ENCODE results near the gene VWA8.

Gene VWA8

GRCh38 chr13:41960637-41961465 is at the start of gene VWA8:
Gene VWA8 (minus strand): TSS chr13:41961109. CDS start chr13:41961015, 94 bp downstream.
- no peak for DNase-seq

GRCh38 chr13:42009057-42009456 is 48.1 kb upstream of the VWA8 start:
- DNase-seq, result no peak

- no peak for DNase-seq
Observed at GRCh38 chr13:42007844-42008243, 46.9 kb upstream of the VWA8 start.

GRCh38 chr13:42002066-42002465 is 41.2 kb upstream of the VWA8 start:
- no peak for DNase-seq

GRCh38 chr13:42001580-42001979 is 40.7 kb upstream of the VWA8 start:
- DNase-seq, result no peak

- DNase-seq, result no peak
Observed at GRCh38 chr13:42000846-42001245, 39.9 kb upstream of the VWA8 start.

GRCh38 chr13:41997396-41997795 is 36.5 kb upstream of the VWA8 start:
- no peak for DNase-seq

GRCh38 chr13:41995946-41996345 is 35.0 kb upstream of the VWA8 start:
- no peak for DNase-seq

GRCh38 chr13:41995336-41995735 is 34.4 kb upstream of the VWA8 start:
- no peak for DNase-seq

GRCh38 chr13:41994696-41995095 is 33.8 kb upstream of the VWA8 start:
- no peak for DNase-seq

GRCh38 chr13:41991936-41992335 is 31.0 kb upstream of the VWA8 start:
- no peak for DNase-seq

- DNase-seq, result no peak
Observed at GRCh38 chr13:41988244-41988643, 27.3 kb upstream of the VWA8 start.

- DNase-seq, result no peak
Observed at GRCh38 chr13:41985788-41986508, 25.0 kb upstream of the VWA8 start.

GRCh38 chr13:41981951-41982715 is 21.2 kb upstream of the VWA8 start:
- DNase-seq, result no peak

- DNase-seq, result no peak
Observed at GRCh38 chr13:41978007-41978406, 17.1 kb upstream of the VWA8 start.

- DNase-seq, result no peak
Observed at GRCh38 chr13:41976476-41976875, 15.6 kb upstream of the VWA8 start.

GRCh38 chr13:41974262-41974900 is 13.5 kb upstream of the VWA8 start:
- DNase-seq, result no peak

- no peak for DNase-seq
Observed at GRCh38 chr13:41973247-41973741, 12.4 kb upstream of the VWA8 start.

- no peak for DNase-seq
Observed at GRCh38 chr13:41971848-41972247, 10.9 kb upstream of the VWA8 start.

- no peak for DNase-seq
Observed at GRCh38 chr13:41970918-41971317, 10.0 kb upstream of the VWA8 start.

- no peak for DNase-seq
Observed at GRCh38 chr13:41970022-41970421, 9.1 kb upstream of the VWA8 start.

- DNase-seq, result no peak
Observed at GRCh38 chr13:41969072-41969471, 8.2 kb upstream of the VWA8 start.

- DNase-seq, result no peak
Observed at GRCh38 chr13:41966671-41967070, 5.8 kb upstream of the VWA8 start.
